Heart left ventricle (tissue), 16 donors: Measurements from ENCODE around the gene CACNB2. TPM values are rescaled to one million over a fixed set of nuclear protein-coding genes. Genes with fewer than 3 reads are reported as not detected.

ENCODE experiments used
- ATAC-seq, 4 donors: fragments of 200-7000 bp; cut with Tn5 transposase; one replicate each; pipeline ENCODE4 v1.9.1; 2020 to 2022; ENCODE audit warnings: moderate library complexity in 4 of 4, mild to moderate bottlenecking in 3 of 4, moderate number of reproducible peaks in 1 of 4
- DNase-seq, 5 donors: peaks; one replicate each; pipeline ENCODE4 v3.0.0-alpha.2; 2020
- H3K27ac ChIP-seq, 12 donors: fragments of 200-600 bp; sonication (generic) in 4 of 12; one replicate each; pipeline versions ENCODE4 v1.5.0 to v1.8.0; 2016 to 2022; ENCODE audit warnings: mild to moderate bottlenecking in 2 of 12
- H3K27me3 ChIP-seq, 9 donors: fragments of 200-600 bp; sonication (generic) in 2 of 9; one replicate each; pipeline versions ENCODE4 v1.5.1 to v1.8.0; 2016 to 2022; ENCODE audit warnings: mild to moderate bottlenecking in 3 of 9
- H3K36me3 ChIP-seq, 9 donors: fragments of 200-600 bp; sonication (generic) in 2 of 9; one replicate each; pipeline versions ENCODE4 v1.5.0 to v1.8.0; 2018 to 2022; ENCODE audit warnings: mild to moderate bottlenecking in 2 of 9
- H3K4me1 ChIP-seq, 12 donors: fragments of 200-600 bp; sonication (generic) in 4 of 12; one replicate each; pipeline versions ENCODE4 v1.5.0 to v1.8.0; 2016 to 2022; ENCODE audit warnings: mild to moderate bottlenecking in 3 of 12
- H3K4me3 ChIP-seq, 12 donors: fragments of 200-600 bp; sonication (generic) in 4 of 12; one replicate each; pipeline versions ENCODE4 v1.5.0 to v1.8.0; 2017 to 2022; ENCODE audit warnings: mild to moderate bottlenecking in 9 of 12, moderate library complexity in 4 of 12
- H3K9me3 ChIP-seq, 12 donors: fragments of 200-600 bp; sonication (generic) in 4 of 12; one replicate each; pipeline versions ENCODE4 v1.5.0 to v1.8.0; 2016 to 2022; ENCODE audit warnings: mild to moderate bottlenecking in 1 of 12
- POLR2A ChIP-seq, 2 donors: fragments of 450-650 bp; IDR thresholded peaks; one replicate each; pipeline ENCODE4 v1.6.1; 2017; ENCODE audit warnings: antibody characterized with exemption in 2 of 2, mild to moderate bottlenecking in 2 of 2, moderate library complexity in 2 of 2
- WGBS, 4 donors: extraction: QIAGEN DNeasy Blood & Tissue Kit in 2 of 4; methylation state at CpG; one replicate each; pipeline versions ENCODE4 v1.1.5 to v1.1.7; 2013 to 2018; 5-methylcytosine and 5-hydroxymethylcytosine counted together
- intact Hi-C, 10 donors: fragments of 100-400 bp; cut with DNase I; formaldehyde crosslinking; loops; one replicate each; pipeline versions ENCODE4 v1.11.1 to v1.14.2; 2022
- polyA plus RNA-seq, 2 donors: library from polyadenylated mRNA; stranded (reverse); fragments of 200-250 nt; gene quantifications; one replicate each; pipeline ENCODE4 v1.2.3, GENCODE V29; 2013
- total RNA-seq, 9 donors: library from RNA; depleted of rRNA in 2 of 9; stranded (reverse); fragments of >200 nt in 2 of 9; fragmentation: NEBNext Ultra II Directional in 3 of 9; extraction: Animal tissue kit (Norgen Biotek cat#: 25700) in 3 of 9; gene quantifications; one replicate each; pipeline versions ENCODE4 v1.1.0 to v1.2.4, GENCODE V29; 2016 to 2023
- TF ChIP-seq, protein P1 (sequence below), 12 donors: fragments of 200-600 bp; sonication (generic) in 4 of 12; IDR thresholded peaks; one replicate each; pipeline versions ENCODE4 v1.5.0 to v1.8.0; 2018 to 2022; ENCODE audit warnings: antibody characterized with exemption in 12 of 12, mild to moderate bottlenecking in 5 of 12
- donor health status: ischemic (EF 13 %, LVEDD 7.1; RV severe dilation, severe dysfunction).
- donor health status: healthy with polysubstance abuse.
- donor health status: DM: no; HTN: yes; CAD: no.
- donor health status: DM: no; HTN: no; CAD: no.
- donor health status: ischemic (EF 25% LVEDD 6.9; RV normal size, moderate dysfunction).
- donor health status: ischemic (EF 25% LVEDD 5.7; RV mildly dilated, moderate dysfunction).
- donor health status: healthy.
- donor health status: DM: yes; HTN: yes; CAD: no.
- donor health status: ischemic (EF 35%, LVEDD 5.7; RV mildly dilated, moderate dysfunction).
- donor health status: nonischemic (EF 11% LVEDD 7.7; RV severe dilation, severe dysfunction).
- donor health status: DM: yes; HTN: yes; CAD: no.
- donor health status: PGD.
- donor health status: ischemic (EF 29% LVEDD 5.4; RV normal size, mild dysfunction).
- donor health status: nonischemic (EF 23%, LVEDD 6.1; RV moderate dilation, normal function).

Gene CACNB2
- total and polyA plus RNA-seq, 11 donors = 11.4 to 63.2 (median 33.2) TPM

DNA sequence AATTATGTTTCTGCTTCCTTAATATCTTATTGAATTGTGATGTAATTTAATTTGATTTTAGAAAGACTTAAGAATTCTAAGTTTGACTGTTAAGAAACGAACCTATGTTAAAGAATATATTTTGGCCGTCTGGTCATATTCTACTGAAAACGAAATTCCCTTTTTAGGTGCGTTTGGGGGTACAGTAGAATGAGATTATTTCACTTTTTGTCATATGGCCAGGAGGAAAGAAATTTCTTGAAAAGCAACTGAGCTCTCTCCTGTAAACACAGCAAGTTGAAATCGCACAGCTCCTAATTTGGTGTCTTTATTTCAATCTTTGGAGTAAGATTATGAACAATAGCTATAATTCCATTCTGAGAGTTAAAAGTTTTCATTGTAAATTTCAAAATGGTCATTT, 227.6 kb downstream of the CACNB2 start:
- Histone ChIP-seq H3K9me3 (no peaks in the 10 kb centered on the region), H3K4me3 (peak overlapping the region in 8 of 12 donors; percentile 6 to 40 (median 23)), H3K27ac (peak overlapping the region in 2 of 12 donors; percentile 7 to 36), H3K36me3 (no peaks in the 10 kb centered on the region), H3K4me1 (peaks cover 0 to 15% (median 3%) of the 10 kb centered on the region in 12 donors), H3K27me3 (no peaks in the 10 kb centered on the region)
- intact Hi-C loops = no loop called here
- ATAC-seq (no peak), DNase-seq (no peak)
- WGBS, 4 donors = 52 to 75% (median 67%) methylated on average over 5 of the region's 5 CpGs
- TF ChIP-seq, protein P1, sequence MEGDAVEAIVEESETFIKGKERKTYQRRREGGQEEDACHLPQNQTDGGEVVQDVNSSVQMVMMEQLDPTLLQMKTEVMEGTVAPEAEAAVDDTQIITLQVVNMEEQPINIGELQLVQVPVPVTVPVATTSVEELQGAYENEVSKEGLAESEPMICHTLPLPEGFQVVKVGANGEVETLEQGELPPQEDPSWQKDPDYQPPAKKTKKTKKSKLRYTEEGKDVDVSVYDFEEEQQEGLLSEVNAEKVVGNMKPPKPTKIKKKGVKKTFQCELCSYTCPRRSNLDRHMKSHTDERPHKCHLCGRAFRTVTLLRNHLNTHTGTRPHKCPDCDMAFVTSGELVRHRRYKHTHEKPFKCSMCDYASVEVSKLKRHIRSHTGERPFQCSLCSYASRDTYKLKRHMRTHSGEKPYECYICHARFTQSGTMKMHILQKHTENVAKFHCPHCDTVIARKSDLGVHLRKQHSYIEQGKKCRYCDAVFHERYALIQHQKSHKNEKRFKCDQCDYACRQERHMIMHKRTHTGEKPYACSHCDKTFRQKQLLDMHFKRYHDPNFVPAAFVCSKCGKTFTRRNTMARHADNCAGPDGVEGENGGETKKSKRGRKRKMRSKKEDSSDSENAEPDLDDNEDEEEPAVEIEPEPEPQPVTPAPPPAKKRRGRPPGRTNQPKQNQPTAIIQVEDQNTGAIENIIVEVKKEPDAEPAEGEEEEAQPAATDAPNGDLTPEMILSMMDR (IDR thresholded peaks at IDR 0.05) = no peak
- TF ChIP-seq POLR2A (IDR thresholded peaks at IDR 0.05) = no peak

DNA sequence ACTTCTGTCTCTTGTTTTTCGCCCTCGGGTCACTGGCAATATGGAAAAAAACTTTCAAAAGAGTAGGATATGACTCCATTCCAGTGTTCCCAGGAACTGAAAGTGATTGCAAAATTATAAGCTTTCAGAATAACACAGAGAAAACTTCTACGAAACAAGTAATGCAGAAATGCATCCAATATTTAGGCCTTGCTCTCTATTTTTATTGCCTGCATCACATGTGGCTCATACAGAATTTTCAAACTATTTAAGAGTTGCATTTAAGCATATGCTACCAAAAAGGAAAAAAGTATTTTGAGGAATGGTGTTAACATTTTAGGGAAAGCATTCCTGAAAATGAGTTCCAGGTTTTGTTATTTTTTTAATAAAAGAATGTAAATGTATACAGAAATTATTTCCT, 228.0 kb downstream of the CACNB2 start:
- no peak for ATAC-seq
- peaks cover 0 to 15% (median 3%) of the 10 kb centered on the region in 12 donors for H3K4me1 ChIP-seq
- 52 to 72% (median 66%) methylated on average over 3 of the region's 3 CpGs for WGBS, 4 donors
- no peaks in the 10 kb centered on the region for H3K9me3 ChIP-seq
- DNase-seq = no peak
- H3K36me3 ChIP-seq = no peaks in the 10 kb centered on the region
- peak overlapping the region in 3 of 12 donors; percentile 7 to 36 (median 20) for H3K27ac ChIP-seq
- no peaks in the 10 kb centered on the region for H3K27me3 ChIP-seq
- TF ChIP-seq POLR2A (IDR thresholded peaks at IDR 0.05) = no peak
- TF ChIP-seq, protein P1 (IDR thresholded peaks at IDR 0.05) = no peak
- peak overlapping the region in 8 of 12 donors; percentile 5 to 40 (median 23) for H3K4me3 ChIP-seq
- intact Hi-C loops = no loop called here

DNA sequence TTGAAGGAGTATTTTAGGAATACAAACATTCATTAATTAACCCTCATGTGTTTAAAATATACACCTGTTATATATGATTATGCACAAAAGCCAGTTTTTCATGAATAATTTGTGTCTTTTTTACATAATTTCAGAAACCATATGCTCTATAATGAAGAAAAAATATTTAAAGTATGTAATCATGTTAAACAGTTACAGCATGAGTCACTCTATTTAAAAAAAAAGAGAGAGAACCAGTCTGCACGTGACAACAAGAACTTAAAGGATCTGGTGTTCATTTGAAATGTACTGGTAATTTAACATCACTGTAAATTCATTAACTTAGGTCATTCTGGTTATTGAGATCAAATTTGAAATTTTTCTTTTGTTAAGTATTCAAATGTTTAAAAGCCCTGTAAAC, 228.5 kb downstream of the CACNB2 start:
- H3K27me3 ChIP-seq = no peaks in the 10 kb centered on the region
- 11 to 17% (median 13%) methylated on average over 1 of the region's 1 CpG for WGBS, 4 donors
- DNase-seq (no peak), ATAC-seq (no peak)
- H3K4me1 ChIP-seq = peaks cover 0 to 15% (median 3%) of the 10 kb centered on the region in 12 donors
- H3K27ac ChIP-seq = peak overlapping the region in 3 of 12 donors; percentile 7 to 22 (median 9)
- intact Hi-C loops = no loop called here
- TF ChIP-seq POLR2A (IDR thresholded peaks at IDR 0.05) = no peak
- TF ChIP-seq, protein P1 (IDR thresholded peaks at IDR 0.05) = no peak
- H3K9me3 ChIP-seq = no peaks in the 10 kb centered on the region
- peak overlapping the region in 7 of 12 donors; percentile 5 to 40 (median 25) for H3K4me3 ChIP-seq
- peaks cover 0 to 3% (median 0%) of the 10 kb centered on the region in 9 donors for H3K36me3 ChIP-seq

DNA sequence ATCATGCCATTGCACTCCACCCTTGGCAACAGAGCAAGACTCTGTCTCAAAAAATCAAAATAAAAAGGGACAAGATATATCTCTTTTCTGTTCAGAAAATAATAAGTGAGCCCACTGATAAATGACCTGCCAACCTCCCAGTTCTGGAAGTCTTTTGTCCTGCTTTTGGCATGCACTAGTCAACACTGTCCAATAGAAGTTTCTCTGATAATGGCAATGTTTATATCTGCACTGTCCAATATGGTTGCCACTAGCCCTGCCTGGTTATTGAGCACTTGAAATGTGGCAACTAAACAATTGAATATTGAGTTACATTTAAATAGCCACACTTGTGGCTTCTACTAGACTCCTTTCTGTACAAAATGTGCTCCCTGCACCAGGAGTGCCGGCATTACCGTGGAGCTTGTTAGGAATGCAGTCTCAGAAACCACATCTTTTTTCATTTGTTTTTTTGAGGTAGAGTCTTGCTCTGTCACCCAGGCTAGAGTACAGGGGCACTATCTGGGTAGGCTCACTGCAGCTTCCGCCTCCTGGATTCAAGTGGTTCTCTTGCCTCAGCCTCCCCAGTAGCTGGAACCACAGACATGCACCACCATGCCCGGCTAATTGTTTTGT, 229.7 kb downstream of the CACNB2 start:
- intact Hi-C loops = loop anchor here in 1 of 10 donors (5.0 kb wide), 1 partner anchor 623 kb away; no protein-coding TSS in a partner anchor
- 90 to 96% (median 94%) methylated on average over 4 of the region's 4 CpGs for WGBS, 4 donors
- no peak for TF ChIP-seq POLR2A (IDR thresholded peaks at IDR 0.05)
- ATAC-seq (peak in 2 of 4 donors; percentile 17 to 32), DNase-seq (no peak)
- no peaks in the 10 kb centered on the region for H3K9me3 ChIP-seq
- H3K4me1 ChIP-seq = peaks cover 0 to 15% (median 3%) of the 10 kb centered on the region in 12 donors
- no peaks in the 10 kb centered on the region for H3K27me3 ChIP-seq
- H3K27ac ChIP-seq = peak overlapping the region in 1 of 12 donors; percentile 11
- no peak overlapping the region for H3K4me3 ChIP-seq
- peaks cover 0 to 4% (median 0%) of the 10 kb centered on the region in 9 donors for H3K36me3 ChIP-seq
